Gastrocnemius medialis (tissue), 4 donors: Measurements from ENCODE around the gene GABBR2.

Experiments
- CTCF ChIP-seq, 5 experiments: fragments of 450-650 bp in 3 of 5; fragments of 200-600 bp in 2 of 5; sonication (generic) in 2 of 5; IDR thresholded peaks in 4 of 5; conservative IDR thresholded peaks in 1 of 5; 1 replicate in 4 of 5; 2 replicates in 1 of 5; pipeline ENCODE4 v1.5.1; 2016 to 2019; ENCODE audit warnings: antibody characterized with exemption in 5 of 5, mild to moderate bottlenecking in 3 of 5, moderate library complexity in 3 of 5
- POLR2A ChIP-seq, 2 donors: fragments of 450-650 bp; IDR thresholded peaks; one replicate each; pipeline ENCODE4 v1.6.1; 2017; ENCODE audit warnings: antibody characterized with exemption in 2 of 2, mild to moderate bottlenecking in 2 of 2, moderate library complexity in 2 of 2

- TF ChIP-seq CTCF (IDR thresholded peaks at IDR 0.05 in 4 of 5, conservative IDR thresholded peaks at IDR 0.05 in 1 of 5) (no peak), POLR2A (IDR thresholded peaks at IDR 0.05) (no peak)
Observed at GRCh38 chr9:98342820-98343210, 365.9 kb downstream of the GABBR2 start.
